ENCODE results near the gene GAGE1.

GAGE1 gene

DNA sequence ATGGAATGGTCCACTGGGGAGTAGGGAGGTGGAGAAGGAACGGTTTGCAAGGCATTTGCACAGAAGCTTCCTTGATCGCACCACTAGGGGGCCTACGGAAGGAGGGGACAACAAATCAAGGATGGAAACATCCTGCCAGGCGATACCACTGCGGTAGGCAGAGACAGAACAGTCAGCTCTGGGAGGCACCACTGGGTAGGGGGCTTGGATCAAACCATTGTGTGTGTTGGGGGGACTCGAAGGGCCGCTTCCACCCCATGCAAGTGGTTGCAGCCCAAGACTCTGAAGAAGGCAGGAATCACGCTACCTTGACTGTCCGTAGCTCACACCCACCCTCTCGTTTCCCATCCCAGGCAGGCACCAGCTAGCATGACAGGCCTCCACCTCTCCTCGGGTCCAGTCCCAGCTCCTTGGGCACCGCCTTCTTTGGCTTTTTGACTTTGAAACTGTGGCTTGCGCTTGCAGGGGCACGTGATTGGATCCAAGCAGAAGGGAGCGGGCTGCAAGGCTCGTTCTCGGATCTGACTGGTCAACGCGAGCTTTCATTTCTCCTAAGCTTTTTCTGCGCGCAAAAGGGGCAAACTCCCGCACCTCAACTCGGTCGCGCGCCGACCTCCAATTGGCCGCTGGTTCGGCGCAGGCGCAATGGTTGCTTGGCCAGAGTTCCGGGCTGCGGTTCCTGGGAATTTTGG is 28.4 kb downstream of the GAGE1 start:
- Histone ChIP-seq H2BK5ac (ENCODE audit: low read depth, low read length, poor library complexity, severe bottlenecking) (no peak overlapping the region), H2AK5ac (ENCODE audit: low read length, severe bottlenecking) (no peak overlapping the region), H3K9ac (ENCODE audit: low read length) (no peak overlapping the region), H3K9me3 (ENCODE audit: control insufficient read depth, low read length) (peaks cover 7% of the 10 kb centered on the region), H3K27ac (ENCODE audit: low read length, poor library complexity, severe bottlenecking) (no peak overlapping the region), H3K23ac (ENCODE audit: low read length in 2 of 2) (no peak overlapping the region), H3K4me2 (ENCODE audit: low read length, poor library complexity, severe bottlenecking) (no peak overlapping the region), H3K4ac (ENCODE audit: low read depth in 1 of 2, low read length in 2 of 2) (no peak overlapping the region), H4K8ac (ENCODE audit: low read length) (no peak overlapping the region), H2BK12ac (ENCODE audit: low read length in 2 of 2) (no peak overlapping the region), H3K18ac (ENCODE audit: low read depth in 1 of 2, low read length in 2 of 2) (no peak overlapping the region), H2BK120ac (ENCODE audit: low read depth, low read length) (no peak overlapping the region), H3K36me3 (ENCODE audit: control insufficient read depth in 1 of 2, insufficient read depth in 2 of 2, low read depth in 1 of 2, low read length in 2 of 2) (no peaks in the 10 kb centered on the region), H3K4me3 (ENCODE audit: insufficient read depth in 1 of 2, low read depth in 1 of 2, low read length in 2 of 2) (no peak overlapping the region), H2AFZ (ENCODE audit: low read depth, low read length) (no peak overlapping the region), H3K4me1 (ENCODE audit: control insufficient read depth, insufficient read depth, low read depth, low read length) (no peaks in the 10 kb centered on the region), H4K91ac (ENCODE audit: low read length) (no peak overlapping the region), H3K27me3 (ENCODE audit: control insufficient read depth in 1 of 2, insufficient read depth in 1 of 2, low read length in 2 of 2) (no peaks in the 10 kb centered on the region), H3K79me1 (replicated peaks; ENCODE audit: low read length, poor library complexity, severe bottlenecking) (no peaks in the 10 kb centered on the region), H3K14ac (ENCODE audit: low read length in 2 of 2) (no peak overlapping the region), H2BK15ac (ENCODE audit: low read depth, poor library complexity, severe bottlenecking) (no peak overlapping the region)
- DNase-seq: no peak
- WGBS: 95% methylated on average over 33 of the region's 33 CpGs

DNA sequence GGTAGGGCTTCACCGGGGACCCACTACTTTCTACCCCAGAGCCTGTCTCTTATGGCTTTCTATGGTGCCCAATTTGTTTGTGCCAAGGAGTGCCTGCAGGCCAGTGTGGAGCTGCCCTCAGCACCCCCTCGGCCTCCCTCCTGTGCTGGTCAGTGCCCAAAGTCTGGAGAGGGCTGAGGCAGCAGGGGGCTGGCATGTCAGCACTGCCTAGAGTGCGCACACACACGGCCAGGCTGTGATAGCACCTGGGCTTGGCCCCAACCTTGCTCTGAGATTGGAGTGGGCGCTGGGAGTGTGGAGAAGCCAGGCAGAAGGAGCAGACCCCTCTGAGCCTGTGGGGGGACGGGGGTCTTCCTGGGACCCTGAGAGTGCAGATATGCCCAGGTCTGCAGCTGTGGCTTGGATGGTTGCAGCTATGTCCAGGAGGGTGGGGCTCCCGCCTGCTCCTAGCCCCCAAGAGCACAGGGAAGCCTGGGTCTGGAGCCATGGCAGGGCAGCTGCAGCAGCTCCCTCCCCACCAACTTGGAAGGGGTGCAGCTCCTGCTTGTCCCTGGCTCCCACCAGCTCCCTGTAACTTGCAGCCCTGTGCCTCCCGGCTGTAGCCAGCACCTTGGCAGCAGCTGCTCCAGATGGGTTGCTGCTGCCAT is 46.3 kb downstream of the GAGE1 start:
- Histone ChIP-seq H3K4me1 (ENCODE audit: control insufficient read depth, insufficient read depth, low read depth, low read length) (no peaks in the 10 kb centered on the region), H3K18ac (ENCODE audit: low read depth in 1 of 2, low read length in 2 of 2) (no peak overlapping the region), H2BK12ac (ENCODE audit: low read length in 2 of 2) (no peak overlapping the region), H3K4me2 (ENCODE audit: low read length, poor library complexity, severe bottlenecking) (no peak overlapping the region), H3K9me3 (ENCODE audit: control insufficient read depth, low read length) (no peaks in the 10 kb centered on the region), H2BK15ac (ENCODE audit: low read depth, poor library complexity, severe bottlenecking) (no peak overlapping the region), H3K36me3 (ENCODE audit: control insufficient read depth in 1 of 2, insufficient read depth in 2 of 2, low read depth in 1 of 2, low read length in 2 of 2) (no peaks in the 10 kb centered on the region), H3K27ac (ENCODE audit: low read length, poor library complexity, severe bottlenecking) (no peak overlapping the region), H3K9ac (ENCODE audit: low read length) (no peak overlapping the region), H2AK5ac (ENCODE audit: low read length, severe bottlenecking) (no peak overlapping the region), H3K14ac (ENCODE audit: low read length in 2 of 2) (no peak overlapping the region), H3K4ac (ENCODE audit: low read depth in 1 of 2, low read length in 2 of 2) (no peak overlapping the region), H3K4me3 (ENCODE audit: insufficient read depth in 1 of 2, low read depth in 1 of 2, low read length in 2 of 2) (no peak overlapping the region), H3K79me1 (replicated peaks; ENCODE audit: low read length, poor library complexity, severe bottlenecking) (no peaks in the 10 kb centered on the region), H2BK120ac (ENCODE audit: low read depth, low read length) (no peak overlapping the region), H2AFZ (ENCODE audit: low read depth, low read length) (no peak overlapping the region), H3K27me3 (ENCODE audit: control insufficient read depth in 1 of 2, insufficient read depth in 1 of 2, low read length in 2 of 2) (peaks cover 0 to 30% of the 10 kb centered on the region in 2 experiments), H3K23ac (ENCODE audit: low read length in 2 of 2) (no peak overlapping the region), H4K8ac (ENCODE audit: low read length) (no peak overlapping the region), H4K91ac (ENCODE audit: low read length) (no peak overlapping the region), H2BK5ac (ENCODE audit: low read depth, low read length, poor library complexity, severe bottlenecking) (no peak overlapping the region)
- no peak for DNase-seq
- whole genome bisulfite sequencing: 79% methylated on average over 7 of the region's 8 CpGs

DNA sequence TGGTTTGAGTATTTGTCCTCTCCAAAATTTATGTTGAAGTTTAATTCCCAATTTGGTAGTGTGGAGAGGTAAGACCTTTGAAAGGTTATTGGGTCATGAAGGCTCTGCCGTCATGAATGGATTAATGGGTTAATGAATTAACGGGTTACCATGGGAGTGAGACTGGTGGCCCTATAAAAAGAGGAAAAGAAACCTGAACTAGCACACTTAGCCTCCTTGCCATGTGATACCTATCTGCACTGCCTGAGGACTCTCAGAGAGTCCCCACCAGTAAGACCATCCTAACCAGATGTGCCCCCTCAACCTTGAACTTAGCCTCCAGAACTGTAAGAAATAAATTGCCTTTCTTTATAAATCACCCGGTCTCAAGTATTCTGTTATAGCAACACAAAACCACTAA is 57.7 kb downstream of the GAGE1 start:
- Histone ChIP-seq H2BK12ac (ENCODE audit: low read length in 2 of 2) (no peak overlapping the region), H2BK15ac (ENCODE audit: low read depth, poor library complexity, severe bottlenecking) (no peak overlapping the region), H4K8ac (ENCODE audit: low read length) (no peak overlapping the region), H4K91ac (ENCODE audit: low read length) (no peak overlapping the region), H3K36me3 (ENCODE audit: control insufficient read depth in 1 of 2, insufficient read depth in 2 of 2, low read depth in 1 of 2, low read length in 2 of 2) (no peaks in the 10 kb centered on the region), H2BK5ac (ENCODE audit: low read depth, low read length, poor library complexity, severe bottlenecking) (no peak overlapping the region), H3K14ac (ENCODE audit: low read length in 2 of 2) (no peak overlapping the region), H3K4me2 (ENCODE audit: low read length, poor library complexity, severe bottlenecking) (no peak overlapping the region), H2BK120ac (ENCODE audit: low read depth, low read length) (no peak overlapping the region), H3K27ac (ENCODE audit: low read length, poor library complexity, severe bottlenecking) (no peak overlapping the region), H3K18ac (ENCODE audit: low read depth in 1 of 2, low read length in 2 of 2) (no peak overlapping the region), H3K23ac (ENCODE audit: low read length in 2 of 2) (no peak overlapping the region), H2AFZ (ENCODE audit: low read depth, low read length) (no peak overlapping the region), H3K4me3 (ENCODE audit: insufficient read depth in 1 of 2, low read depth in 1 of 2, low read length in 2 of 2) (no peak overlapping the region), H3K27me3 (ENCODE audit: control insufficient read depth in 1 of 2, insufficient read depth in 1 of 2, low read length in 2 of 2) (peaks cover 0 to 17% of the 10 kb centered on the region in 2 experiments), H3K4me1 (ENCODE audit: control insufficient read depth, insufficient read depth, low read depth, low read length) (no peaks in the 10 kb centered on the region), H3K9me3 (ENCODE audit: control insufficient read depth, low read length) (no peaks in the 10 kb centered on the region), H3K4ac (ENCODE audit: low read depth in 1 of 2, low read length in 2 of 2) (no peak overlapping the region), H3K9ac (ENCODE audit: low read length) (no peak overlapping the region), H2AK5ac (ENCODE audit: low read length, severe bottlenecking) (no peak overlapping the region), H3K79me1 (replicated peaks; ENCODE audit: low read length, poor library complexity, severe bottlenecking) (no peaks in the 10 kb centered on the region)
- WGBS: no CpG with 5 or more reads among the region's 3 CpGs
- DNase-seq: no peak
